ENCODE results near the gene RYR3. TPM values are rescaled to one million over a fixed set of nuclear protein-coding genes. Genes with fewer than 3 reads are reported as not detected.

The RYR3 gene
- total and polyA plus RNA-seq, 2 donors (not counting 1 experiment from before 2014, with no cell fraction given) = 0.17 TPM; not detected in 1

DNA sequence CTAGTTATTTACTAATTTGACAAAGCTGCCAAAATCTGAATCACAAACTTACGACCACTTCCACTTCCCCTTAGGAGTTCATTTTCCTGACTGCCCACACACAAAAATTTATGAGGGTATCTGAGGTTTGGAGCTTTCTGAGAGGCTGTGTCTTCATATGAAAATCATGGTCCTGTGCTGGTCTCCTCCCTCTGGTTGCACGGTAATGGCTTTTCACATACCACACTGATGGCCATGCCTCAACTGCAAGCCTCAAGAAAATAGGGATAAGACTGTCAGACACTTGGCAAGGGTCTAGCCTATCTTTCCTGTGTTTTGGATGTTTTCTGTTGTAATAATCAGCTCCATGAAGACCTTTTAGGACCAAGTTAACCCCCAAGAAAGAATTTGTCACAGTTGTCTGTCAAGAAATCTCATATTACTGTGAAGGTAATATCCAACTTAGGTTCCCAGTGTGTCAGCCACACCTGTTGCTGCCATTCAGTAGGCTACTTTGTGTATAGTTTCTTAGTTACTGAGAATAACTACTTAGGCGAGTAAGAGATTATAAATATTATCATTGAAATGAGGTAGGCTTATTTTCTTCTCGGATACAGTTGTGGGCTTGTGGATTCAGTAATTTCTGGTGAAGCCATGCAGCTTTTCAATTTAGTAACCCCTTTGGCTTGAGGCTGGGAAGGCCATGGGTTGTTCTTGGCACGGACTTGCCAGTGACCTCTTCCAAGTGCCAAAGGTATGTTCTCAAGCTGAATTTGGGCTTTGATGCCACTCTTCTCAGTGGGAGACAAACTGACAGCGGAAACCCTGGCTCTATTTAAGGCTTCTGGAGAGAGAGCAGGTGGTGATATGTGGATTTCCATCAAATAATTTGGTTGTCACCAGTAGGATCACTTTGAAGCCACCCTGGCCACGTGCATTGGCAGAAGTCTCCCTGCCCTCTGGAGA lies 101.1 kb downstream of the RYR3 start:
- Histone ChIP-seq H3K9me3 (ENCODE audit: control insufficient read depth, insufficient read depth, low read depth, low read length) (no peaks in the 10 kb centered on the region), H3K9ac (ENCODE audit: insufficient read depth, low read length) (no peak overlapping the region), H3K4me1 (ENCODE audit: control insufficient read depth, extremely low read depth, insufficient read depth, low read length) (no peaks in the 10 kb centered on the region), H3K4me2 (ENCODE audit: extremely low read depth, insufficient read depth, low read length) (no peak overlapping the region), H3K36me3 (ENCODE audit: control insufficient read depth, insufficient read depth, low read length) (no peaks in the 10 kb centered on the region), H4K20me1 (ENCODE audit: control insufficient read depth, extremely low read depth, insufficient read depth, low read length) (no peaks in the 10 kb centered on the region), H3K27ac (ENCODE audit: insufficient read depth, low read length) (no peak overlapping the region), H3K27me3 (ENCODE audit: control insufficient read depth, insufficient read depth, low read length) (no peaks in the 10 kb centered on the region), H3K4me3 (replicated peaks in 1 of 4; ENCODE audit: control extremely low read depth in 1 of 4, insufficient read depth in 1 of 4, low read depth in 3 of 4, low read length in 4 of 4) (no peak overlapping the region), H2AFZ (ENCODE audit: low read length) (no peak overlapping the region), H3K79me2 (ENCODE audit: control insufficient read depth, insufficient read depth, low read length) (no peaks in the 10 kb centered on the region)
- TF ChIP-seq CTCF (conservative IDR thresholded peaks at IDR 0.05 in 1 of 2, IDR thresholded peaks at IDR 0.05 in 1 of 2; ENCODE audit: low read depth in 1 of 2, low read length in 2 of 2) = no peak
- no peak for TF ChIP-seq EZH2 (IDR thresholded peaks at IDR 0.05; ENCODE audit: low read length, missing control alignments)
- no peak for DNase-seq (ENCODE audit: low read depth in 2 of 2)

- no peak overlapping the region for H2AFZ ChIP-seq (ENCODE audit: low read length)
- no peaks in the 10 kb centered on the region for H3K4me1 ChIP-seq (ENCODE audit: control insufficient read depth, extremely low read depth, insufficient read depth, low read length)
- DNase-seq (ENCODE audit: low read depth in 2 of 2) = no peak
- no peak overlapping the region for H3K9ac ChIP-seq (ENCODE audit: insufficient read depth, low read length)
- no peaks in the 10 kb centered on the region for H3K79me2 ChIP-seq (ENCODE audit: control insufficient read depth, insufficient read depth, low read length)
- H3K27ac ChIP-seq (ENCODE audit: insufficient read depth, low read length) = no peak overlapping the region
- H3K27me3 ChIP-seq (ENCODE audit: control insufficient read depth, insufficient read depth, low read length) = no peaks in the 10 kb centered on the region
- no peak overlapping the region for H3K4me2 ChIP-seq (ENCODE audit: extremely low read depth, insufficient read depth, low read length)
- H3K9me3 ChIP-seq (ENCODE audit: control insufficient read depth, insufficient read depth, low read depth, low read length) = no peaks in the 10 kb centered on the region
- H3K36me3 ChIP-seq (ENCODE audit: control insufficient read depth, insufficient read depth, low read length) = no peaks in the 10 kb centered on the region
- no peak for TF ChIP-seq EZH2 (IDR thresholded peaks at IDR 0.05; ENCODE audit: low read length, missing control alignments)
- no peak for TF ChIP-seq CTCF (conservative IDR thresholded peaks at IDR 0.05 in 1 of 2, IDR thresholded peaks at IDR 0.05 in 1 of 2; ENCODE audit: low read depth in 1 of 2, low read length in 2 of 2)
- H4K20me1 ChIP-seq (ENCODE audit: control insufficient read depth, extremely low read depth, insufficient read depth, low read length) = no peaks in the 10 kb centered on the region
- no peak overlapping the region for H3K4me3 ChIP-seq (replicated peaks in 1 of 4; ENCODE audit: control extremely low read depth in 1 of 4, insufficient read depth in 1 of 4, low read depth in 3 of 4, low read length in 4 of 4)
These were observed 108.9 kb downstream of the RYR3 start for GRCh38 chr15:33419701-33420100.

GRCh38 chr15:33424025-33424424 lies 113.3 kb downstream of the RYR3 start:
- Histone ChIP-seq H2AFZ (ENCODE audit: low read length) (no peak overlapping the region), H3K4me1 (ENCODE audit: control insufficient read depth, extremely low read depth, insufficient read depth, low read length) (no peaks in the 10 kb centered on the region), H3K9me3 (ENCODE audit: control insufficient read depth, insufficient read depth, low read depth, low read length) (no peaks in the 10 kb centered on the region), H3K36me3 (ENCODE audit: control insufficient read depth, insufficient read depth, low read length) (no peaks in the 10 kb centered on the region), H3K27ac (ENCODE audit: insufficient read depth, low read length) (no peak overlapping the region), H3K27me3 (ENCODE audit: control insufficient read depth, insufficient read depth, low read length) (no peaks in the 10 kb centered on the region), H3K79me2 (ENCODE audit: control insufficient read depth, insufficient read depth, low read length) (no peaks in the 10 kb centered on the region), H3K4me2 (ENCODE audit: extremely low read depth, insufficient read depth, low read length) (no peak overlapping the region), H4K20me1 (ENCODE audit: control insufficient read depth, extremely low read depth, insufficient read depth, low read length) (no peaks in the 10 kb centered on the region), H3K4me3 (replicated peaks in 1 of 4; ENCODE audit: control extremely low read depth in 1 of 4, insufficient read depth in 1 of 4, low read depth in 3 of 4, low read length in 4 of 4) (no peak overlapping the region), H3K9ac (ENCODE audit: insufficient read depth, low read length) (no peak overlapping the region)
- TF ChIP-seq CTCF (conservative IDR thresholded peaks at IDR 0.05 in 1 of 2, IDR thresholded peaks at IDR 0.05 in 1 of 2; ENCODE audit: low read depth in 1 of 2, low read length in 2 of 2) (no peak), EZH2 (IDR thresholded peaks at IDR 0.05; ENCODE audit: low read length, missing control alignments) (no peak)
- no peak for DNase-seq (ENCODE audit: low read depth in 2 of 2)
